HepG2 (cell line): ENCODE data around the gene IMPDH1. TPM values are rescaled to one million over a fixed set of nuclear protein-coding genes. Genes with fewer than 3 reads are reported as not detected.

Source experiments
- ATAC-seq: fragments of 200-7000 bp; cut with Tn5 transposase; 3 replicates; pipeline ENCODE4 v1.9.1; 2020; ENCODE audit warnings: mild to moderate bottlenecking, moderate library complexity
- BruUV-seq: library from RNA; stranded (reverse); fragments of 400-500 nt; replicated peaks from 2 replicates; lab custom pipeline; 2021; lab: Mats Ljungman, UMichigan
- CTCF ChIA-PET: fragments of 300-600 bp; formaldehyde crosslinking; extraction: SDS; loops from one replicate; lab custom pipeline; 2021; ENCODE audit warnings: low total read pairs, inconsistent platforms, low intra/inter-chr PET ratio; lab: Yijun Ruan, JAX
- POLR2A ChIA-PET: fragments of 350-600 bp; sonication (Branson Sonifier 250); formaldehyde crosslinking; loops from one replicate; lab custom pipeline; 2020; ENCODE audit warnings: antibody characterized with exemption, inconsistent platforms; lab: Yijun Ruan, JAX
- DNase-seq: peaks from one replicate; pipeline ENCODE4 v3.0.0-alpha.2; 2015; ENCODE audit warnings: low spot score
- FAIRE-seq: peaks from 3 replicates; lab custom pipeline; 2011; peaks lifted over from hg19 to GRCh38; lab: Jason Lieb, UNC
- H2AFZ ChIP-seq: one replicate; pipeline ENCODE4 v1.6.1; 2011; ENCODE audit warnings: low read length, inconsistent platforms
- H3K27ac ChIP-seq: fragments of 300-600 bp; 3 replicates; pipeline ENCODE4 v1.8.0; 2011; ENCODE audit warnings: mixed run types, mild to moderate bottlenecking, mixed read lengths, low read length, inconsistent platforms; ENCODE audit not compliant: insufficient read depth; ENCODE audit errors: extremely low read length
- H3K27me3 ChIP-seq, 2 experiments: fragments of 200-600 bp in 1 of 2; 2 replicates in 1 of 2; 3 replicates in 1 of 2; pipeline versions ENCODE4 v1.6.0 to v1.8.0; 2011; ENCODE audit warnings: low read length in 2 of 2, mild to moderate bottlenecking in 2 of 2, moderate library complexity in 2 of 2, inconsistent platforms in 1 of 2; ENCODE audit not compliant: insufficient read depth in 2 of 2, control insufficient read depth in 1 of 2
- H3K36me3 ChIP-seq, 2 experiments: fragments of 200-600 bp in 1 of 2; replicated peaks in 1 of 2; 2 replicates in 1 of 2; 3 replicates in 1 of 2; pipeline versions ENCODE4 v1.5.1 to v1.8.0; 2011; ENCODE audit warnings: low read length in 2 of 2, inconsistent platforms in 1 of 2; ENCODE audit not compliant: insufficient read depth in 2 of 2, control insufficient read depth in 1 of 2
- H3K4me1 ChIP-seq: 2 replicates; pipeline ENCODE4 v1.5.1; 2012; ENCODE audit warnings: low read length, inconsistent platforms; ENCODE audit not compliant: insufficient read depth
- H3K4me2 ChIP-seq: 2 replicates; pipeline ENCODE4 v1.6.0; 2011; ENCODE audit warnings: low read depth, low read length, inconsistent platforms
- H3K4me3 ChIP-seq, 3 experiments: fragments of 200-600 bp in 1 of 3; sonication (generic), shearing (Covaris generic) in 1 of 3; replicated peaks in 1 of 3; 2 replicates each; pipeline ENCODE4 v1.5.1; 2011 to 2016; ENCODE audit warnings: low read length in 3 of 3, inconsistent platforms in 2 of 3, low read depth in 2 of 3, mild to moderate bottlenecking in 2 of 3, control low read depth in 1 of 3, mixed read lengths in 1 of 3; ENCODE audit not compliant: insufficient read depth in 1 of 3
- H3K79me2 ChIP-seq: one replicate; pipeline ENCODE4 v1.6.1; 2011; ENCODE audit warnings: low read length, inconsistent platforms; ENCODE audit not compliant: insufficient read depth
- H3K9ac ChIP-seq: 2 replicates; pipeline ENCODE4 v1.6.0; 2011; ENCODE audit warnings: mild to moderate bottlenecking, low read depth, low read length, inconsistent platforms; ENCODE audit not compliant: insufficient read depth
- H3K9me3 ChIP-seq: 2 replicates; pipeline ENCODE4 v1.5.1; 2012; ENCODE audit warnings: mild to moderate bottlenecking, low read length
- H4K20me1 ChIP-seq: 2 replicates; pipeline ENCODE4 v1.6.0; 2011; ENCODE audit warnings: inconsistent platforms, mild to moderate bottlenecking, low read length, moderate library complexity; ENCODE audit not compliant: insufficient read depth
- ASH2L ChIP-seq: fragments of 300-600, 200-600 bp; sonication (generic); IDR thresholded peaks from 2 replicates; pipeline ENCODE4 v1.7.0; 2017; ENCODE audit warnings: low read depth, mild to moderate bottlenecking, moderate library complexity, mixed read lengths, low read length; ENCODE audit not compliant: insufficient read length
- HES4 ChIP-seq: sonication (generic); formaldehyde crosslinking; IDR thresholded peaks from 2 replicates; pipeline ENCODE4 v1.9.0; 2021; ENCODE audit warnings: mild to moderate bottlenecking, missing genetic modification reagents, borderline replicate concordance
- LRRFIP1 ChIP-seq: sonication (generic); formaldehyde crosslinking; conservative IDR thresholded peaks from 2 replicates; pipeline ENCODE4 v1.4.0; 2020; ENCODE audit warnings: missing genetic modification reagents
- MYNN ChIP-seq: sonication (generic); formaldehyde crosslinking; IDR thresholded peaks from 2 replicates; pipeline ENCODE4 v1.4.0; 2020; ENCODE audit warnings: mild to moderate bottlenecking, low read depth, missing genetic modification reagents
- NFAT5 ChIP-seq: sonication (generic); formaldehyde crosslinking; IDR thresholded peaks from 2 replicates; pipeline ENCODE4 v1.4.0; 2020; ENCODE audit warnings: missing genetic modification reagents
- NFYC ChIP-seq: IDR thresholded peaks from 2 replicates; pipeline ENCODE4 v1.6.1; 2016; ENCODE audit warnings: missing genetic modification reagents, missing compliant biosample characterization
- PRMT3 ChIP-seq: sonication (generic); formaldehyde crosslinking; IDR thresholded peaks from 2 replicates; pipeline ENCODE4 v1.8.1; 2022; ENCODE audit warnings: low read depth, mild to moderate bottlenecking, moderate library complexity, missing genetic modification reagents, borderline replicate concordance
- ZBTB3 ChIP-seq: sonication (generic); formaldehyde crosslinking; IDR thresholded peaks from 2 replicates; pipeline ENCODE4 v1.4.0; 2020; ENCODE audit warnings: low read depth, mild to moderate bottlenecking, moderate library complexity, missing genetic modification reagents, borderline replicate concordance
- ZBTB37 ChIP-seq: sonication (generic); formaldehyde crosslinking; IDR thresholded peaks from 2 replicates; pipeline ENCODE4 v1.4.0; 2020; ENCODE audit warnings: mild to moderate bottlenecking, missing genetic modification reagents
- ZNF431 ChIP-seq: sonication (generic); formaldehyde crosslinking; IDR thresholded peaks from 2 replicates; pipeline ENCODE4 v1.9.0; 2022; ENCODE audit warnings: missing genetic modification reagents, low read depth, mild to moderate bottlenecking, borderline replicate concordance
- WGBS: methylation state at CpG from one replicate; pipeline ENCODE4 v1.1.6; 2017; ENCODE audit warnings: low lambda C conversion rate; 5-methylcytosine and 5-hydroxymethylcytosine counted together
- in situ Hi-C: cut with HindIII; loops from 2 replicates; pipeline ENCODE4 v1.10.0; 2017; ENCODE audit warnings: low pct_unique_long_range_greater_than_20kb; ENCODE audit not compliant: extremely low pct_ligation_motif_present
- intact Hi-C: fragments of 100-400 bp; cut with micrococcal nuclease; formaldehyde crosslinking; loops from one replicate; pipeline ENCODE4 v1.10.0; 2022; ENCODE audit not compliant: unreplicated experiment
- polyA plus RNA-seq, 8 experiments: library from polyadenylated mRNA; depleted of rRNA in 3 of 8; stranded (reverse) in 7 of 8; unstranded in 1 of 8; fragments of >200 nt; fragmentation: Illumina TruSeq in 4 of 8; extraction: Trizol in 4 of 8; gene quantifications; 2 replicates each; pipeline versions ENCODE4 v1.2.1 to v1.2.3, GENCODE V29; 2011 to 2016; ENCODE audit warnings: low read depth in 4 of 8, missing spikeins in 1 of 8, mixed read lengths in 1 of 8; ENCODE audit not compliant: insufficient read depth in 1 of 8
- total RNA-seq, 5 experiments: library from RNA; depleted of rRNA; stranded (reverse); fragments of >200 nt; fragmentation: Illumina TruSeq; extraction: Trizol; gene quantifications; 2 replicates each; pipeline ENCODE4 v1.2.3, GENCODE V29; 2016; ENCODE audit warnings: low read depth in 1 of 5

IMPDH1 gene
- total and polyA plus RNA-seq, 2 of the 13 experiments (the other 11 are each of a cell fraction or from before 2014, with no cell fraction given) = 22.8 to 34.0 TPM

GRCh38 chr7:128359336-128359735, 50.4 kb downstream of the IMPDH1 start:
- ChIA-PET CTCF (no interaction called here), POLR2A (no interaction called here)
- no peak overlapping the region for H3K4me3 ChIP-seq
- DNase-seq (no peak), ATAC-seq (peak; percentile 12; the same call in 1 of the 3 replicates), FAIRE-seq (no peak)
- no peak overlapping the region for H3K27ac ChIP-seq
- WGBS = no CpG with 5 or more reads among the region's 12 CpGs
- no peaks in the 10 kb centered on the region for H3K36me3 ChIP-seq
- BruUV-seq = no TSS peak
- no peaks in the 10 kb centered on the region for H3K9me3 ChIP-seq
- intact Hi-C loops = no loop called here
- H2AFZ ChIP-seq = no peak overlapping the region
- H4K20me1 ChIP-seq = no peaks in the 10 kb centered on the region
- no peak for TF ChIP-seq ASH2L
- no peak for TF ChIP-seq ZBTB37 (CRISPR knock-in tag)
- TF ChIP-seq NFAT5 (CRISPR knock-in tag) = no peak
- TF ChIP-seq PRMT3 (CRISPR knock-in tag) = no peak
- no peak for TF ChIP-seq NFYC (CRISPR knock-in tag)
- TF ChIP-seq MYNN (CRISPR knock-in tag) = no peak
- no peak for TF ChIP-seq HES4
- TF ChIP-seq LRRFIP1 (CRISPR knock-in tag) = no peak
- TF ChIP-seq ZNF431 = no peak
- no peak for TF ChIP-seq ZBTB3 (CRISPR knock-in tag)
- no peak overlapping the region for H3K4me2 ChIP-seq
- no peaks in the 10 kb centered on the region for H3K79me2 ChIP-seq
- in situ Hi-C loops = no loop called here
- H3K27me3 ChIP-seq = peaks cover 21 to 71% of the 10 kb centered on the region in 2 experiments; a peak in 4 of 5 replicates
- no peak overlapping the region for H3K9ac ChIP-seq
- peaks cover 13% of the 10 kb centered on the region; the same call in 1 of the 2 replicates for H3K4me1 ChIP-seq
